T-cell (primary cell): Measurements from ENCODE around the gene IL17RA. TPM values are rescaled to one million over a fixed set of nuclear protein-coding genes. Genes with fewer than 3 reads are reported as not detected.
A peak's percentile ranks its signal among the peaks of the same experiment; 100 is the strongest.

ENCODE experiments used
- ATAC-seq, 4 experiments: fragments of 200-7000 bp in 3 of 4; fragments of 150-1000 bp in 1 of 4; cut with Tn5 transposase; replicated peaks in 1 of 4; 1 replicate in 3 of 4; 2 replicates in 1 of 4; pipeline ENCODE4 v1.10.0; 2021; ENCODE audit warnings: moderate library complexity in 3 of 4, mild to moderate bottlenecking in 2 of 4, moderate number of reproducible peaks in 1 of 4
- CTCF ChIA-PET, 2 donors: fragments of 300-600 bp; sonication (Branson Sonifier 250); formaldehyde crosslinking; loops; one replicate each; lab custom pipeline; 2022; ENCODE audit warnings: antibody characterized with exemption in 2 of 2; lab: Charles Lee
- POLR2A ChIA-PET, 2 donors: fragments of 300-600 bp; sonication (Branson Sonifier 250); formaldehyde crosslinking; loops; one replicate each; lab custom pipeline; 2022; ENCODE audit warnings: antibody characterized with exemption in 2 of 2; lab: Charles Lee
- DNase-seq, 35 experiments: peaks; one replicate each; pipeline versions ENCODE4 v3.0.0 to v3.0.0-alpha.2; 2013 to 2023
- H3K27ac ChIP-seq: one replicate; pipeline ENCODE4 v1.5.1; 2013; ENCODE audit warnings: low read length
- H3K27me3 ChIP-seq, 2 experiments: replicated peaks in 1 of 2; 1 replicate in 1 of 2; 2 replicates in 1 of 2; pipeline versions ENCODE4 v1.6.1 to v1.7.0; 2013; ENCODE audit warnings: low read length in 1 of 2, mixed read lengths in 1 of 2; ENCODE audit not compliant: control insufficient read depth in 2 of 2, insufficient read depth in 2 of 2; ENCODE audit errors: extremely low read depth in 1 of 2
- H3K36me3 ChIP-seq, 2 donors: 1 replicate in 1 of 2; 2 replicates in 1 of 2; pipeline versions ENCODE4 v1.6.1 to v1.7.0; 2013; ENCODE audit warnings: low read length in 1 of 2; ENCODE audit not compliant: control insufficient read depth in 2 of 2, insufficient read depth in 1 of 2; ENCODE audit errors: extremely low read depth in 1 of 2
- H3K4me1 ChIP-seq, 2 experiments: 1 replicate in 1 of 2; 2 replicates in 1 of 2; pipeline versions ENCODE4 v1.6.1 to v1.7.0; 2013; ENCODE audit warnings: low read length in 2 of 2, mixed read lengths in 1 of 2; ENCODE audit not compliant: insufficient read depth in 2 of 2, control insufficient read depth in 1 of 2; ENCODE audit errors: extremely low read depth in 1 of 2
- H3K4me3 ChIP-seq, 2 donors: 1 replicate in 1 of 2; 2 replicates in 1 of 2; pipeline versions ENCODE4 v1.5.1 to v1.7.0; 2013; ENCODE audit warnings: mild to moderate bottlenecking in 2 of 2, low read length in 1 of 2, moderate library complexity in 1 of 2; ENCODE audit not compliant: control insufficient read depth in 1 of 2; ENCODE audit errors: extremely low read depth in 1 of 2
- H3K9me3 ChIP-seq: 2 replicates; pipeline ENCODE4 v1.7.0; 2013
- H3K27ac Mint-ChIP-seq, 2 donors: one replicate each; pipeline ENCODE4 v1.8.0; 2020 to 2021; ENCODE audit warnings: mild to moderate bottlenecking in 2 of 2, mixed read lengths in 2 of 2
- H3K27me3 Mint-ChIP-seq, 2 donors: one replicate each; pipeline ENCODE4 v1.8.0; 2021 to 2022; ENCODE audit warnings: mixed read lengths in 2 of 2
- H3K36me3 Mint-ChIP-seq: one replicate; pipeline ENCODE4 v1.8.0; 2021; ENCODE audit warnings: mixed read lengths
- H3K4me1 Mint-ChIP-seq, 3 donors: one replicate each; pipeline ENCODE4 v1.8.0; 2020 to 2022; ENCODE audit warnings: mixed read lengths in 3 of 3, mild to moderate bottlenecking in 1 of 3
- H3K4me3 Mint-ChIP-seq, 3 donors: one replicate each; pipeline ENCODE4 v1.8.0; 2020 to 2022; ENCODE audit warnings: mild to moderate bottlenecking in 3 of 3, mixed read lengths in 3 of 3, moderate library complexity in 3 of 3
- H3K9me3 Mint-ChIP-seq, 3 donors: one replicate each; pipeline ENCODE4 v1.8.0; 2020 to 2022; ENCODE audit warnings: mixed read lengths in 3 of 3
- WGBS: methylation state at CpG from one replicate; pipeline ENCODE4 v1.1.5; 2013; ENCODE audit warnings: missing lambda C conversion rate; ENCODE audit not compliant: insufficient coverage; 5-methylcytosine and 5-hydroxymethylcytosine counted together
- total RNA-seq, 35 experiments: library from RNA in 6 of 35; stranded (reverse) in 6 of 35; fragments of 120-200 nt in 1 of 35; gene quantifications; one replicate each; pipeline versions ENCODE4 v1.2.1 to v1.2.4 and lab custom pipeline; 2013 to 2026

The IL17RA gene
- total RNA-seq, 5 donors from 2014 or later (not counting 1 experiment from before 2014, with no cell fraction given): 38.8 to 72.7 (median 61.8) TPM

- peak overlapping the region; percentile 71 to 84 for H3K4me3 ChIP-seq
- DNase-seq: no peak
- Mint-ChIP-seq H3K4me3 (peak overlapping the region; percentile 80 to 83 (median 82)), H3K27ac (peak overlapping the region in 1 of 2 donors; percentile 31), H3K9me3 (no peaks in the 10 kb centered on the region), H3K36me3 (peaks cover 3% of the 10 kb centered on the region), H3K4me1 (peaks cover 38 to 42% (median 39%) of the 10 kb centered on the region in 3 donors), H3K27me3 (no peaks in the 10 kb centered on the region)
- ChIA-PET CTCF (interaction anchor here (0.6 to 1.0 kb wide), 2 partner anchors 13 to 50 kb away, joined by 3 read pairs; no protein-coding TSS in a partner anchor), POLR2A (no interaction called here)
- WGBS: 57% methylated on average over 14 of the region's 17 CpGs
- no peaks in the 10 kb centered on the region for H3K9me3 ChIP-seq
- no peak overlapping the region for H3K27ac ChIP-seq
- ATAC-seq: no peak
- no peaks in the 10 kb centered on the region for H3K36me3 ChIP-seq
- H3K4me1 ChIP-seq: peaks cover 21 to 44% of the 10 kb centered on the region in 2 experiments
- peaks cover 0 to 2% of the 10 kb centered on the region in 2 experiments for H3K27me3 ChIP-seq
Measured at GRCh38 chr22:17158176-17158567, 73.4 kb downstream of the IL17RA start.

- ATAC-seq (peak; percentile 92 to 96 (median 94)), DNase-seq (peak; percentile 76 to 95 (median 84))
- POLR2A ChIA-PET: no interaction called here
- no peaks in the 10 kb centered on the region for H3K27me3 Mint-ChIP-seq
- H3K4me1 Mint-ChIP-seq: peaks cover 34 to 40% (median 35%) of the 10 kb centered on the region in 3 donors
- peak within 1 kb of the TSS; percentile 49 for H3K27ac ChIP-seq
- H3K4me3 Mint-ChIP-seq: peak within 1 kb of the TSS; percentile 80 to 83 (median 82)
- CTCF ChIA-PET: interaction anchor here in 1 of 2 donors (0.7 kb wide), 1 partner anchor 627 kb away, joined by 10 read pairs; no protein-coding TSS in a partner anchor
- H3K4me1 ChIP-seq: peaks cover 16 to 44% of the 10 kb centered on the region in 2 experiments
- WGBS: under 1% methylated on average over 108 of the region's 114 CpGs
- peaks cover 3% of the 10 kb centered on the region for H3K36me3 Mint-ChIP-seq
- peak within 1 kb of the TSS; percentile 59 to 66 for H3K27ac Mint-ChIP-seq
- H3K9me3 ChIP-seq: no peaks in the 10 kb centered on the region
- peaks cover 0 to 2% of the 10 kb centered on the region in 2 experiments for H3K27me3 ChIP-seq
- H3K36me3 ChIP-seq: no peaks in the 10 kb centered on the region
- no peaks in the 10 kb centered on the region for H3K9me3 Mint-ChIP-seq
- H3K4me3 ChIP-seq: peak within 1 kb of the TSS; percentile 72 to 84
Measured at GRCh38 chr22:17158568-17159503, 74.0 kb downstream of the IL17RA start, which contains the start of gene HDHD5. Gene HDHD5, minus strand, starts transcription at chr22:17159277. Its CDS starts 26 bp downstream, at chr22:17159251.

GRCh38 chr22:17159504-17159951 is 74.7 kb downstream of the IL17RA start:
- Histone ChIP-seq H3K4me3 (peak overlapping the region; percentile 56 to 72), H3K36me3 (no peaks in the 10 kb centered on the region), H3K4me1 (peaks cover 16 to 44% of the 10 kb centered on the region in 2 experiments), H3K27me3 (peaks cover 0 to 2% of the 10 kb centered on the region in 2 experiments), H3K27ac (peak overlapping the region; percentile 6), H3K9me3 (no peaks in the 10 kb centered on the region)
- 30% methylated on average over 31 of the region's 35 CpGs for WGBS
- Mint-ChIP-seq H3K27me3 (no peaks in the 10 kb centered on the region), H3K4me3 (peak overlapping the region; percentile 77 to 83 (median 82)), H3K9me3 (no peaks in the 10 kb centered on the region), H3K27ac (peak overlapping the region in 1 of 2 donors; percentile 55), H3K4me1 (peaks cover 34 to 39% (median 35%) of the 10 kb centered on the region in 3 donors), H3K36me3 (peaks cover 3% of the 10 kb centered on the region)
- peak in 26 of 35 experiments; percentile 1 to 56 (median 18) for DNase-seq
- ChIA-PET CTCF (interaction anchor here (0.7 kb wide), 2 partner anchors 12 to 626 kb away, joined by 3 to 10 read pairs; no protein-coding TSS in a partner anchor), POLR2A (no interaction called here)
- ATAC-seq: peak; percentile 23 to 32 (median 26)

- Histone ChIP-seq H3K27me3 (peaks cover 0 to 2% of the 10 kb centered on the region in 2 experiments), H3K4me3 (no peak overlapping the region), H3K4me1 (peaks cover 11 to 31% of the 10 kb centered on the region in 2 experiments), H3K36me3 (no peaks in the 10 kb centered on the region), H3K27ac (no peak overlapping the region), H3K9me3 (no peaks in the 10 kb centered on the region)
- Mint-ChIP-seq H3K27me3 (no peaks in the 10 kb centered on the region), H3K27ac (no peak overlapping the region), H3K9me3 (no peaks in the 10 kb centered on the region), H3K4me3 (no peak overlapping the region), H3K36me3 (no peaks in the 10 kb centered on the region), H3K4me1 (peaks cover 13 to 20% (median 18%) of the 10 kb centered on the region in 3 donors)
- WGBS: no CpG with 5 or more reads among the region's 3 CpGs
- ChIA-PET POLR2A (no interaction called here), CTCF (interaction anchor here (0.6 to 2.0 kb wide), 3 partner anchors 10 to 340 kb away, joined by 3 to 10 read pairs (median 4); no protein-coding TSS in a partner anchor)
- DNase-seq (no peak), ATAC-seq (no peak)
Measured at GRCh38 chr22:17161991-17162390, 77.2 kb downstream of the IL17RA start.

GRCh38 chr22:17162731-17163130 is 77.9 kb downstream of the IL17RA start:
- H3K27me3 ChIP-seq: peaks cover 0 to 7% of the 10 kb centered on the region in 2 experiments
- no peaks in the 10 kb centered on the region for H3K9me3 ChIP-seq
- CTCF ChIA-PET: interaction anchor here in 1 of 2 donors (0.6 to 1.0 kb wide), 2 partner anchors 8 to 333 kb away, joined by 3 read pairs; no protein-coding TSS in a partner anchor
- no peak overlapping the region for H3K27ac Mint-ChIP-seq
- ATAC-seq: no peak
- peaks cover 12 to 14% (median 13%) of the 10 kb centered on the region in 3 donors for H3K4me1 Mint-ChIP-seq
- H3K4me1 ChIP-seq: peaks cover 3 to 23% of the 10 kb centered on the region in 2 experiments
- no peak overlapping the region for H3K4me3 Mint-ChIP-seq
- no peak for DNase-seq
- 91% methylated on average over 7 of the region's 8 CpGs for WGBS
- no peaks in the 10 kb centered on the region for H3K9me3 Mint-ChIP-seq
- no peak overlapping the region for H3K4me3 ChIP-seq
- no peaks in the 10 kb centered on the region for H3K36me3 ChIP-seq
- POLR2A ChIA-PET: no interaction called here
- H3K27ac ChIP-seq: no peak overlapping the region
- H3K36me3 Mint-ChIP-seq: no peaks in the 10 kb centered on the region
- H3K27me3 Mint-ChIP-seq: no peaks in the 10 kb centered on the region
